ENCODE measurements around the gene LHPP.

The LHPP gene

GRCh38 chr10:124641282-124642087 is 179.9 kb downstream of the LHPP start (continued):
- peak; percentile 60 for TF ChIP-seq SCRT1 (tag by site-specific recombination; IDR thresholded peaks at IDR 0.05; ENCODE audit: borderline replicate concordance)
- TF ChIP-seq ZNF677 (tag by site-specific recombination; IDR thresholded peaks at IDR 0.05): no peak
- 0 out of 2 replicates have a peak, but pooled peaks have one; percentile 20 for TF ChIP-seq ZNF341 (tag by site-specific recombination; IDR thresholded peaks at IDR 0.05; ENCODE audit: low read depth)
- TF ChIP-seq ZNF843 (tag by site-specific recombination; IDR thresholded peaks at IDR 0.05): no peak
- TF ChIP-seq ZNF560 (tag by site-specific recombination; IDR thresholded peaks at IDR 0.05; ENCODE audit: borderline replicate concordance): no peak

GRCh38 chr10:124642088-124642710 is 180.6 kb downstream of the LHPP start:
- Histone ChIP-seq H3K27ac (ENCODE audit: extremely low read depth, low read depth, low read length) (no peak overlapping the region), H3K9me3 (ENCODE audit: control insufficient read depth, insufficient read depth, low read depth, low read length) (no peaks in the 10 kb centered on the region), H3K4me1 (ENCODE audit: control insufficient read depth, insufficient read depth, low read length) (no peaks in the 10 kb centered on the region), H3K36me3 (ENCODE audit: control insufficient read depth in 2 of 2, insufficient read depth in 1 of 2, low read length in 2 of 2) (peaks cover 0 to 6% of the 10 kb centered on the region in 2 experiments; a peak in 1 of 3 replicates), H3K4me3 (ENCODE audit: low read depth, low read length) (no peak overlapping the region)
- TF ChIP-seq ZNF16 (tag by site-specific recombination; IDR thresholded peaks at IDR 0.05; ENCODE audit: low read depth) (no peak), ZNF138 (tag by site-specific recombination; IDR thresholded peaks at IDR 0.05; ENCODE audit: borderline replicate concordance) (no peak), HIC1 (tag by site-specific recombination; IDR thresholded peaks at IDR 0.05) (no peak), ZFP37 (tag by site-specific recombination; IDR thresholded peaks at IDR 0.05) (no peak), SP2 (tag by site-specific recombination; IDR thresholded peaks at IDR 0.05) (no peak), ZNF324 (tag by site-specific recombination; IDR thresholded peaks at IDR 0.05) (no peak), ZNF585B (tag by site-specific recombination; IDR thresholded peaks at IDR 0.05) (no peak), ZBTB20 (tag by site-specific recombination; IDR thresholded peaks at IDR 0.05) (no peak), ZNF157 (tag by site-specific recombination; IDR thresholded peaks at IDR 0.05) (no peak), ZNF626 (tag by site-specific recombination; IDR thresholded peaks at IDR 0.05) (no peak), ZNF248 (tag by site-specific recombination; IDR thresholded peaks at IDR 0.05) (no peak), ZBTB8A (tag by site-specific recombination; IDR thresholded peaks at IDR 0.05) (no peak)
- TF ChIP-seq, protein P1, sequence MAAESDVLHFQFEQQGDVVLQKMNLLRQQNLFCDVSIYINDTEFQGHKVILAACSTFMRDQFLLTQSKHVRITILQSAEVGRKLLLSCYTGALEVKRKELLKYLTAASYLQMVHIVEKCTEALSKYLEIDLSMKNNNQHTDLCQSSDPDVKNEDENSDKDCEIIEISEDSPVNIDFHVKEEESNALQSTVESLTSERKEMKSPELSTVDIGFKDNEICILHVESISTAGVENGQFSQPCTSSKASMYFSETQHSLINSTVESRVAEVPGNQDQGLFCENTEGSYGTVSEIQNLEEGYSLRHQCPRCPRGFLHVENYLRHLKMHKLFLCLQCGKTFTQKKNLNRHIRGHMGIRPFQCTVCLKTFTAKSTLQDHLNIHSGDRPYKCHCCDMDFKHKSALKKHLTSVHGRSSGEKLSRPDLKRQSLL (tag by site-specific recombination; IDR thresholded peaks at IDR 0.05): no peak
- TF ChIP-seq, protein P2, sequence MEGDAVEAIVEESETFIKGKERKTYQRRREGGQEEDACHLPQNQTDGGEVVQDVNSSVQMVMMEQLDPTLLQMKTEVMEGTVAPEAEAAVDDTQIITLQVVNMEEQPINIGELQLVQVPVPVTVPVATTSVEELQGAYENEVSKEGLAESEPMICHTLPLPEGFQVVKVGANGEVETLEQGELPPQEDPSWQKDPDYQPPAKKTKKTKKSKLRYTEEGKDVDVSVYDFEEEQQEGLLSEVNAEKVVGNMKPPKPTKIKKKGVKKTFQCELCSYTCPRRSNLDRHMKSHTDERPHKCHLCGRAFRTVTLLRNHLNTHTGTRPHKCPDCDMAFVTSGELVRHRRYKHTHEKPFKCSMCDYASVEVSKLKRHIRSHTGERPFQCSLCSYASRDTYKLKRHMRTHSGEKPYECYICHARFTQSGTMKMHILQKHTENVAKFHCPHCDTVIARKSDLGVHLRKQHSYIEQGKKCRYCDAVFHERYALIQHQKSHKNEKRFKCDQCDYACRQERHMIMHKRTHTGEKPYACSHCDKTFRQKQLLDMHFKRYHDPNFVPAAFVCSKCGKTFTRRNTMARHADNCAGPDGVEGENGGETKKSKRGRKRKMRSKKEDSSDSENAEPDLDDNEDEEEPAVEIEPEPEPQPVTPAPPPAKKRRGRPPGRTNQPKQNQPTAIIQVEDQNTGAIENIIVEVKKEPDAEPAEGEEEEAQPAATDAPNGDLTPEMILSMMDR (tag by site-specific recombination; IDR thresholded peaks at IDR 0.05): no peak
- ChIA-PET POLR2A (no interaction called here), CTCF (no interaction called here)
